ENCODE measurements around the gene ABCB11. TPM values are rescaled to one million over a fixed set of nuclear protein-coding genes. Genes with fewer than 3 reads are reported as not detected.

Gene ABCB11
- total RNA-seq, 1 donor from 2014 or later: 0.24 TPM

DNA sequence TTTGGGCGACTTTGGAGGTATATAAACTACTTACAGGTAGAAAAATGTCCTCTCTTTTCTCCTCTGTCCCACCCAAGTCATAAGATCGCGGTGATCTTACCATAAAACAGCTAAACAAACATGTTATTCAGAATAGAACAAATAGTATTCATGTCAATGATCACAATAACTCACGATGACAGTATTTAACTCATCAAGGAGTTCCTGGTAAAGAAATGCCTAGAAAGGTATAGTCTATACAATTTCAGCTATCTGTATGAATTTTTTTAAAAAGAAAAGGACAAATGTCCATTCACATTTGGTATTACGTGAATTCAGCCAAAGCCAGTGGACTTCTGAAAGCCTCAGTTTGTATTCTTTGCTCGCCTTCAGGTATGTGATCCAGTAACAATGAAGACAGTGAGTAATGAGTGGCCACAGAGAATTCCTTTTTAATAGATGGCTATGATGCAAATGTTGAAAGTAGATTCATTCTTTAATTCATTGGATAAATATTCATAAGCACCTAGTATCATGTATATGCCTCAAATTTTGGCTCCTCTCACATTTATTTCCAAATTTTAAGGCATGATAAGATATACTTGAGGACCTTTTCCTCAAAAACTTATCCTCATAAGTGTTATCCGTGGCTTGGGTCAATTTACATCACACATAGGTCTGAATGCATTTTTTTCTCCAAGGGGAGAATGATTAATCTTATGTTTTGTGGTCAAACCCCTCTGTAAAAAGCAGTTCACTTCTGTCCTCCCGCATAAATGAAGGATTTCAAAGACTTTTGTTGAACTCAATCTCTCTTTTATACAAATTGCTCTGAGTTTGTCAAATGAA is 20.3 kb downstream of the ABCB11 start:
- no peaks in the 10 kb centered on the region for H3K27me3 Mint-ChIP-seq

DNA sequence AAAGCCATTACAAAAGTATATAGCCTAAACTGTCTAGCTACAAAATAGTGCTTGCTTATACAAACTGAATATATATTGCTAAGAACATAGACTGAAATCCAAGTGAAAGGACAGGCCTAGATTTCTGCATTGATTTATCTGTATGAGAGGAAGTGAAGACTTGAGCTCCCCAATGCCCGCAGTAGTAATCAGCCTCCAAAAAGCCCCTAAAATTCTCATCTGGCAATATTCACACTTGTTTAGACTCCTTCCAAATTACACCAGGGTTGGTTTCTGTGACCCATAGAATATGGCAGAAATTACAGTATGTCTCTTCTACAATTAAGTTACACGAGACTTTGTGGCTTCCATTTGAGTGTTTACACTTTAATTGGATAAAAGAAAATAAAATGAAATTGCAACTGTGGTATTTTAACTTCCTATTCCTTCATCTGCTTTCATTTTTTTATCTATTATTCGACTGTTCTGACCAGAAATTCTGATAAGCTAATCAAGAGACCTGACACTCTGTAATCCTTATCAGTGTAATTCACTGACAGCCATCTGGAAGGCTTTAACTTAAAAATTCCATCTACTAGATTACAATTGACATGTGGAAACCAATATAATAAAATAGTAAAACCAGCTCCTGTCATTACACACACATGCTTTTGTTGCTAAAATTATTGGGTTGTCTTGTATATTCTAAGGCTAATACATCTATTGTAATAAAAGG is 21.1 kb downstream of the ABCB11 start:
- Mint-ChIP-seq H3K27me3 (no peaks in the 10 kb centered on the region), H3K4me1 (ENCODE audit: unreplicated experiment) (no peaks in the 10 kb centered on the region), H3K36me3 (no peaks in the 10 kb centered on the region), H3K9me3 (peaks cover 6% of the 10 kb centered on the region), H3K27ac (no peak overlapping the region), H3K4me3 (no peak overlapping the region)
- DNase-seq (ENCODE audit: extremely low spot score, unreplicated experiment): no peak
- TF ChIP-seq, protein P1, sequence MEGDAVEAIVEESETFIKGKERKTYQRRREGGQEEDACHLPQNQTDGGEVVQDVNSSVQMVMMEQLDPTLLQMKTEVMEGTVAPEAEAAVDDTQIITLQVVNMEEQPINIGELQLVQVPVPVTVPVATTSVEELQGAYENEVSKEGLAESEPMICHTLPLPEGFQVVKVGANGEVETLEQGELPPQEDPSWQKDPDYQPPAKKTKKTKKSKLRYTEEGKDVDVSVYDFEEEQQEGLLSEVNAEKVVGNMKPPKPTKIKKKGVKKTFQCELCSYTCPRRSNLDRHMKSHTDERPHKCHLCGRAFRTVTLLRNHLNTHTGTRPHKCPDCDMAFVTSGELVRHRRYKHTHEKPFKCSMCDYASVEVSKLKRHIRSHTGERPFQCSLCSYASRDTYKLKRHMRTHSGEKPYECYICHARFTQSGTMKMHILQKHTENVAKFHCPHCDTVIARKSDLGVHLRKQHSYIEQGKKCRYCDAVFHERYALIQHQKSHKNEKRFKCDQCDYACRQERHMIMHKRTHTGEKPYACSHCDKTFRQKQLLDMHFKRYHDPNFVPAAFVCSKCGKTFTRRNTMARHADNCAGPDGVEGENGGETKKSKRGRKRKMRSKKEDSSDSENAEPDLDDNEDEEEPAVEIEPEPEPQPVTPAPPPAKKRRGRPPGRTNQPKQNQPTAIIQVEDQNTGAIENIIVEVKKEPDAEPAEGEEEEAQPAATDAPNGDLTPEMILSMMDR (conservative IDR thresholded peaks at IDR 0.05): no peak

More for the DNA sequence above, 20.3 kb downstream of the ABCB11 start:
- H3K4me3 Mint-ChIP-seq: no peak overlapping the region
- H3K36me3 Mint-ChIP-seq: no peaks in the 10 kb centered on the region
- H3K27ac Mint-ChIP-seq: no peak overlapping the region
- TF ChIP-seq, protein P1 (conservative IDR thresholded peaks at IDR 0.05): no peak
- no peaks in the 10 kb centered on the region for H3K4me1 Mint-ChIP-seq (ENCODE audit: unreplicated experiment)
- peaks cover 9% of the 10 kb centered on the region for H3K9me3 Mint-ChIP-seq
- DNase-seq (ENCODE audit: extremely low spot score, unreplicated experiment): no peak

DNA sequence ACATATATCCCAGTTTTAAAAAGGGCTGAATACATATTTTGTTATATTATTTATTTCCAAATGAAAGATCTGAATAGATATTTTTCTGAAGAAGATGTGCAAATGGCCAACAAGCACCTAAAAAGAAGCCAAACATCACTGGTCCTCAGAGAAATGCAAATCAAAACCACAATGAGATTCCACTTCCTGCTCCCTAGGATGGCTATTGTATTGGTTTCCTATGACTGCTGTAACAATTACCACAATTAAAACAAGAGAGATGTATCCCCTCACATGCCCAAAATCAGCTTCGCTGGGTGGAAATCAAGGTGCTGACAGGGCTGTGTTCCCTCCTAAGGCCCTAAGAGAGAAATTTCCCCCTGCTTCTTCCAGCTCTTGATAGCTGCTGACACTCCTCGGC is 23.2 kb downstream of the ABCB11 start:
- H3K27me3 Mint-ChIP-seq: no peaks in the 10 kb centered on the region
- no peaks in the 10 kb centered on the region for H3K4me1 Mint-ChIP-seq (ENCODE audit: unreplicated experiment)
- no peaks in the 10 kb centered on the region for H3K36me3 Mint-ChIP-seq
- no peak overlapping the region for H3K4me3 Mint-ChIP-seq
- peaks cover 6% of the 10 kb centered on the region for H3K9me3 Mint-ChIP-seq
- TF ChIP-seq, protein P1 (conservative IDR thresholded peaks at IDR 0.05): no peak
- no peak for DNase-seq (ENCODE audit: extremely low spot score, unreplicated experiment)
- no peak overlapping the region for H3K27ac Mint-ChIP-seq

DNA sequence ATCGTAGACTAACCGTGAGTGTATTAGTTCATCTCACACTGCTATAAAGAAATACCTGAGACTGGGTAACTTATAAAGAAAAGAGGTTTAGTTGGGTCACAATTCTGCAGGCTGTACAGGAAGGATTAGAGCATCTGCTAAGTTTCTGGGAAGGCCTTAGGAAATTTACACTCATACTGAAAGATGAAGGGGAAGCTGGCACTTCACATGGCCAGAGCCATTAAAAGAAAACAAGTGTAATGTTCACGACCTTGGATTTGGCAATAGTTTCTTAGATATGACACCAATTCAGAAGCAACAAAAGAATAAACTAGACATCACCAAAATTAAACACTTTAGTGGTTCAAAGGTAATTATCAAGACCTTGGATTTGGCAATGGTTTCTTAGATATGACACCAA is 23.8 kb downstream of the ABCB11 start:
- no peaks in the 10 kb centered on the region for H3K4me1 Mint-ChIP-seq (ENCODE audit: unreplicated experiment)
- DNase-seq (ENCODE audit: extremely low spot score, unreplicated experiment): no peak
- TF ChIP-seq, protein P1 (conservative IDR thresholded peaks at IDR 0.05): no peak
- no peaks in the 10 kb centered on the region for H3K36me3 Mint-ChIP-seq
- peaks cover 6% of the 10 kb centered on the region for H3K9me3 Mint-ChIP-seq
- no peak overlapping the region for H3K4me3 Mint-ChIP-seq
- H3K27me3 Mint-ChIP-seq: no peaks in the 10 kb centered on the region
- no peak overlapping the region for H3K27ac Mint-ChIP-seq

DNA sequence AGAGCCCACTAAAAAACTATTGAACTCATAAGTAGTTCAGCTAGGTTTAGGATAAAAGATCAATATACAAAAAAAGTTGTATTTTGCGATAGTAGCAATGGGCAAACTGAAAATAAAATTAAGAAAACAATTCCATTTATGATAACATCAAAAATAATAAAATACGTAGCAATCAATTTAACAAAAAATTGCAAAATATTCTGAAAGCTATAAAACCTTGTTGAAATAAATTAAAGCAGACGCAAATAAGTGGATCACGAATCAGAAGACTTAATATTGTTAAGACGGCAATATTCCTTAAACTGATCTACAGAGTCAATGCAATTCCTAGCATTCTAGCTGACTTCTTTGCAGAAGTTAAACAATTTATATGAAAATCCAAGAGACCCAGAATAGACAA is 24.5 kb downstream of the ABCB11 start:
- H3K36me3 Mint-ChIP-seq: no peaks in the 10 kb centered on the region

More for the DNA sequence above, 24.5 kb downstream of the ABCB11 start:
- TF ChIP-seq, protein P1 (conservative IDR thresholded peaks at IDR 0.05): no peak
- H3K4me3 Mint-ChIP-seq: no peak overlapping the region
- peaks cover 6% of the 10 kb centered on the region for H3K9me3 Mint-ChIP-seq
- H3K4me1 Mint-ChIP-seq (ENCODE audit: unreplicated experiment): no peaks in the 10 kb centered on the region
- no peak overlapping the region for H3K27ac Mint-ChIP-seq
- no peak for DNase-seq (ENCODE audit: extremely low spot score, unreplicated experiment)
- H3K27me3 Mint-ChIP-seq: no peaks in the 10 kb centered on the region

Measured in type B pancreatic cell (in vitro differentiated cells).